HEK293T (cell line): ENCODE measurements around the gene H3-3A.

ENCODE experiments used
- CTCF ChIA-PET: fragments of 350-600 bp; formaldehyde crosslinking; extraction: SDS; loops from one replicate; lab custom pipeline; 2021; ENCODE audit warnings: antibody characterized with exemption, inconsistent platforms; lab: Yijun Ruan, JAX
- POLR2A ChIA-PET: fragments of 350-600 bp; formaldehyde crosslinking; extraction: SDS; loops from one replicate; lab custom pipeline; 2020; ENCODE audit warnings: antibody characterized with exemption, inconsistent platforms; lab: Yijun Ruan, JAX
- DNase-seq: peaks from one replicate; pipeline ENCODE4 v3.0.0; 2012; ENCODE audit warnings: mixed read lengths; ENCODE audit errors: extremely low spot score
- ARNT ChIP-seq: fragments of 450-650 bp; IDR thresholded peaks from 2 replicates; pipeline ENCODE4 v1.6.1; 2017; ENCODE audit warnings: mild to moderate bottlenecking
- BHLHE40 ChIP-seq: fragments of 450-650 bp; IDR thresholded peaks from 2 replicates; pipeline ENCODE4 v1.6.1; 2016; ENCODE audit warnings: mild to moderate bottlenecking, moderate library complexity, borderline replicate concordance
- CTBP1 ChIP-seq: fragments of 450-650 bp; IDR thresholded peaks from 2 replicates; pipeline ENCODE4 v1.6.1; 2016; ENCODE audit warnings: borderline replicate concordance
- ELF4 ChIP-seq: fragments of 450-650 bp; IDR thresholded peaks from 2 replicates; pipeline ENCODE4 v1.6.1; 2017; ENCODE audit warnings: antibody characterized with exemption
- FOXA1 ChIP-seq: fragments of 450-650 bp; IDR thresholded peaks from 2 replicates; pipeline ENCODE4 v1.6.1; 2016; ENCODE audit warnings: mild to moderate bottlenecking
- FOXK2 ChIP-seq: fragments of 450-650 bp; IDR thresholded peaks from 2 replicates; pipeline ENCODE4 v1.6.1; 2016; ENCODE audit warnings: mild to moderate bottlenecking
- FOXM1 ChIP-seq: fragments of 450-650 bp; IDR thresholded peaks from 2 replicates; pipeline ENCODE4 v1.6.1; 2017; ENCODE audit warnings: mild to moderate bottlenecking, borderline replicate concordance
- HDGF ChIP-seq: fragments of 450-650 bp; IDR thresholded peaks from 2 replicates; pipeline ENCODE4 v1.6.1; 2017; ENCODE audit warnings: antibody characterized with exemption, borderline replicate concordance
- L3MBTL2 ChIP-seq: fragments of 450-650 bp; conservative IDR thresholded peaks from 2 replicates; pipeline ENCODE4 v1.6.1; 2016; ENCODE audit warnings: mild to moderate bottlenecking
- LEF1 ChIP-seq: fragments of 450-650 bp; IDR thresholded peaks from 2 replicates; pipeline ENCODE4 v1.6.1; 2017; ENCODE audit warnings: mild to moderate bottlenecking, borderline replicate concordance
- NFRKB ChIP-seq: fragments of 450-650 bp; IDR thresholded peaks from 2 replicates; pipeline ENCODE4 v1.6.1; 2016; ENCODE audit warnings: mild to moderate bottlenecking, moderate library complexity
- SP1 ChIP-seq: fragments of 450-650 bp; IDR thresholded peaks from 2 replicates; pipeline ENCODE4 v1.6.1; 2017
- SUZ12 ChIP-seq: fragments of 450-650 bp; IDR thresholded peaks from 2 replicates; pipeline ENCODE4 v1.6.1; 2016; ENCODE audit warnings: mild to moderate bottlenecking
- TARDBP ChIP-seq: fragments of 450-650 bp; IDR thresholded peaks from 2 replicates; pipeline ENCODE4 v1.6.1; 2016
- ZNF384 ChIP-seq: fragments of 450-650 bp; IDR thresholded peaks from 2 replicates; pipeline ENCODE4 v1.6.1; 2016
- TF ChIP-seq, protein P1 (sequence below): fragments of 450-650 bp; IDR thresholded peaks from 2 replicates; pipeline ENCODE4 v1.6.1; 2016

Gene H3-3A

DNA sequence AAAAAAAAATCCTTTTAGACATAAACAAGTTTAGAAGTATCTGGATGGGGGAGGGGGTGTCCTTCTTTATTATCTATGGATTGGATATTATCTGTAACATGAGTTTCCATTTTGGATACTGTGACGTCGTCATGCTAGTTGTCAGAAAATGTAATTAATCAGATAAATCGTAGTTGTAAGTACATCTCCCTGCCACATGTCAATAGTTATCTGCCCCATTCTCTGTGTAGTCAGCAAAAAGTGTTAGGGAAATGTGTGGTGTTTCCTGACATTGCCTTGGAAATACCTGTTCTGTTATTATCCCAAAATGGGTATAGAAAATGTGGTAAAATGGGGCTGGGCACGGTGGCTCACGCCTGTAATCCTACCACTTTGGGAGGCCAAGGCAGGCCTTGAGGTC, 38.8 kb upstream of the H3-3A start:
- CTCF ChIA-PET: no interaction called here
- POLR2A ChIA-PET: interaction anchor here (2.7 kb wide), 1 partner anchor 24 kb away, joined by 7 read pairs; the partner anchor contains the start of gene SDE2
- TF ChIP-seq CTBP1 (no peak), L3MBTL2 (no peak), SP1 (no peak), FOXA1 (no peak), SUZ12 (no peak), LEF1 (no peak), TARDBP (no peak), HDGF (no peak), ARNT (no peak), FOXM1 (no peak), ZNF384 (peak; percentile 65), FOXK2 (no peak), ELF4 (no peak), NFRKB (no peak), BHLHE40 (no peak)
- TF ChIP-seq, protein P1, sequence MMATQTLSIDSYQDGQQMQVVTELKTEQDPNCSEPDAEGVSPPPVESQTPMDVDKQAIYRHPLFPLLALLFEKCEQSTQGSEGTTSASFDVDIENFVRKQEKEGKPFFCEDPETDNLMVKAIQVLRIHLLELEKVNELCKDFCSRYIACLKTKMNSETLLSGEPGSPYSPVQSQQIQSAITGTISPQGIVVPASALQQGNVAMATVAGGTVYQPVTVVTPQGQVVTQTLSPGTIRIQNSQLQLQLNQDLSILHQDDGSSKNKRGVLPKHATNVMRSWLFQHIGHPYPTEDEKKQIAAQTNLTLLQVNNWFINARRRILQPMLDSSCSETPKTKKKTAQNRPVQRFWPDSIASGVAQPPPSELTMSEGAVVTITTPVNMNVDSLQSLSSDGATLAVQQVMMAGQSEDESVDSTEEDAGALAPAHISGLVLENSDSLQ: peak; percentile 4; the same call in 1 of the 2 replicates
- no peak for DNase-seq

- CTCF ChIA-PET: interaction anchor here (0.7 to 1.9 kb wide), 3 partner anchors 38 to 1110 kb away, joined by 3 to 6 read pairs (median 6); no protein-coding TSS in a partner anchor
- POLR2A ChIA-PET: interaction anchor here (1.7 kb wide), 1 partner anchor 35 kb away, joined by 7 read pairs; the partner anchor contains the start of gene H3-3A
- TF ChIP-seq CTBP1 (no peak), ELF4 (no peak), TARDBP (no peak), FOXK2 (no peak), L3MBTL2 (no peak), ARNT (no peak), BHLHE40 (no peak), SP1 (no peak), FOXA1 (no peak), LEF1 (no peak)
- no peak for DNase-seq
Observed at GRCh38 chr1:226026833-226027232, 35.7 kb upstream of the H3-3A start.

GRCh38 chr1:226027538-226028217, 34.8 kb upstream of the H3-3A start:
- POLR2A ChIA-PET: interaction anchor here (1.7 kb wide), 1 partner anchor 34 kb away, joined by 7 read pairs; the partner anchor contains the start of gene H3-3A
- CTCF ChIA-PET: interaction anchor here (0.6 to 1.9 kb wide), 4 partner anchors 34 to 1110 kb away, joined by 3 to 6 read pairs (median 4); no protein-coding TSS in a partner anchor
- DNase-seq: no peak
- no peak for TF ChIP-seq BHLHE40
- no peak for TF ChIP-seq SP1
- no peak for TF ChIP-seq TARDBP
- TF ChIP-seq FOXM1: no peak

DNA sequence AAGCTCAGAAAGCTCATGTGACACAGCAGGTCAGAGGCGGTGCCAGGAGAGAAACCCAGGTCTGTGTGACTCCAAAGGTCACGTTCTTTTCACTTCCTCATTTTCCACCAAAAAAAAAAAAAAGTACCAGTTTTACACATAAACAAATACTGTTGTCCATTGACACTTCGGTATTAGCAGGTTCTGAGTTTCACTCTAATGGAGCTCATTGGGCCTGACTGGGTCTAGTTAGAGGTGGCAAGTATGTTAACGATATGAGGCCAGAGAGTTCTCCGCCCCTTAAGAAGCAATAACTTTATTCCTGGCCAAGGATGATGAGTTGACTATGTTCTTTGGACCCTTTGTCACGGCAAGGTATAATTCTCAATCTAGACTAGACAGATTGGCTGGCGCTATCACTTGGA, 33.4 kb upstream of the H3-3A start:
- no peak for DNase-seq
- POLR2A ChIA-PET: interaction anchor here (1.1 to 1.9 kb wide), 3 partner anchors 30 to 251 kb away, joined by 4 to 8 read pairs (median 4); partner anchors contain the start of genes H3-3A, SDE2 and SRP9
- CTCF ChIA-PET: no interaction called here
- TF ChIP-seq BHLHE40 (no peak), L3MBTL2 (no peak), ARNT (no peak), CTBP1 (no peak), SUZ12 (no peak), FOXK2 (no peak), NFRKB (no peak), TARDBP (no peak), ZNF384 (no peak), FOXA1 (no peak), ELF4 (no peak), FOXM1 (no peak)

- ChIA-PET CTCF (no interaction called here), POLR2A (interaction anchor here (0.7 to 1.9 kb wide), 4 partner anchors 30 to 252 kb away, joined by 3 to 8 read pairs (median 4); partner anchors contain the start of genes H3-3A, SDE2 and SRP9)
- DNase-seq: no peak
- TF ChIP-seq FOXA1 (no peak), NFRKB (no peak), ARNT (no peak), SUZ12 (no peak), L3MBTL2 (no peak), LEF1 (no peak), HDGF (no peak), FOXM1 (no peak), SP1 (no peak), FOXK2 (no peak), ZNF384 (no peak), CTBP1 (no peak), BHLHE40 (no peak), TARDBP (no peak), ELF4 (no peak)
- TF ChIP-seq, protein P1: no peak
Observed at GRCh38 chr1:226029568-226030225, 32.8 kb upstream of the H3-3A start.

- TF ChIP-seq ARNT (no peak), FOXK2 (no peak), L3MBTL2 (no peak), FOXA1 (no peak), SP1 (no peak), LEF1 (no peak)
- ChIA-PET CTCF (no interaction called here), POLR2A (no interaction called here)
- no peak for DNase-seq
Observed at GRCh38 chr1:226033582-226033981, 28.9 kb upstream of the H3-3A start.
